Hepatocyte (in vitro differentiated cells): ENCODE data around the gene IL3RA.

ENCODE experiments used
- EZH2 ChIP-seq: fragments of 200-600 bp; sonication (generic); IDR thresholded peaks from 2 replicates; pipeline ENCODE4 v1.6.1; 2016; ENCODE audit warnings: antibody characterized with exemption, mild to moderate bottlenecking, borderline replicate concordance
- EZH2phosphoT487 ChIP-seq: fragments of 200-600 bp; sonication (generic); IDR thresholded peaks from one replicate; pipeline ENCODE4 v1.6.1; 2018; ENCODE audit warnings: antibody characterized with exemption, mild to moderate bottlenecking, low read depth, moderate library complexity; ENCODE audit not compliant: unreplicated experiment, severe bottlenecking
- TF ChIP-seq, protein P1 (sequence below): fragments of 200-600 bp; sonication (generic); IDR thresholded peaks from 2 replicates; pipeline ENCODE4 v1.5.1; 2016; ENCODE audit warnings: antibody characterized with exemption, mild to moderate bottlenecking; ENCODE audit not compliant: poor library complexity

DNA sequence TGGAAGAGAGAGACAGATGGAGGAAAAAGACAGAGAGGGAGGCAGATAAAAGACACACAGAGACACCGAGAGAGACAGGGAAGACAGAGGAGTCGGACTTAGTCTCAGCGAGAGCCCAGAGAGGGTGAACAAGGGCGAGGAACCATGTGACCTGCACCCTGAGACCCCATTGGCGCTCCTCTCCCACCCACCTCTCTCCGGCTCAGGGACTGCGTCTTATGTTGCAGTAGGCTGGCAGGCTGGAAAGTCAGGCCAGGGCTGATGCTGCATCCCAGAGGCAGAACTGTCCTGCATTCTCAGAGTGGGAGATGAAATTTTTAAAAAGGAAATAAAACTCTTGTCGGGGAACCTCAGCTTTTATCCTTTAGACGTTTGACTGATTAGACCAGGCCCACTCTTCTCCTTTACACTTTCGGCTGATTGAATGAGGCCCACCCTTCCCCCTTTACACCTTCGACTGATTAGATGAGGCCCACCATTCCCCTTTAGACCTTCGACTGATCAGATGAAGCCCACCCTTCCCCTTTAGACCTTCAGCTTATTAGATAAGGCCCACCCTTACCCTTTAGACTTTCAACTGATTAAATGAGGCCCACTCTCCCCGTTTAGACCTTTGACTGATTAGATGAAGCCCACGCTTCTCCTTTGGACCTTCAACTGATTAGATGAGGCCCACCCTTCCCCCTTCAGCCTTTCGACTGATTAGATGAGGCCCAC is 29.5 kb upstream of the IL3RA start:
- TF ChIP-seq EZH2 (no peak), EZH2phosphoT487 (no peak)
- TF ChIP-seq, protein P1, sequence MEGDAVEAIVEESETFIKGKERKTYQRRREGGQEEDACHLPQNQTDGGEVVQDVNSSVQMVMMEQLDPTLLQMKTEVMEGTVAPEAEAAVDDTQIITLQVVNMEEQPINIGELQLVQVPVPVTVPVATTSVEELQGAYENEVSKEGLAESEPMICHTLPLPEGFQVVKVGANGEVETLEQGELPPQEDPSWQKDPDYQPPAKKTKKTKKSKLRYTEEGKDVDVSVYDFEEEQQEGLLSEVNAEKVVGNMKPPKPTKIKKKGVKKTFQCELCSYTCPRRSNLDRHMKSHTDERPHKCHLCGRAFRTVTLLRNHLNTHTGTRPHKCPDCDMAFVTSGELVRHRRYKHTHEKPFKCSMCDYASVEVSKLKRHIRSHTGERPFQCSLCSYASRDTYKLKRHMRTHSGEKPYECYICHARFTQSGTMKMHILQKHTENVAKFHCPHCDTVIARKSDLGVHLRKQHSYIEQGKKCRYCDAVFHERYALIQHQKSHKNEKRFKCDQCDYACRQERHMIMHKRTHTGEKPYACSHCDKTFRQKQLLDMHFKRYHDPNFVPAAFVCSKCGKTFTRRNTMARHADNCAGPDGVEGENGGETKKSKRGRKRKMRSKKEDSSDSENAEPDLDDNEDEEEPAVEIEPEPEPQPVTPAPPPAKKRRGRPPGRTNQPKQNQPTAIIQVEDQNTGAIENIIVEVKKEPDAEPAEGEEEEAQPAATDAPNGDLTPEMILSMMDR, result no peak
